ENCODE measurements around the gene ADAMTS10.
A peak's percentile ranks its signal among the peaks of the same experiment; 100 is the strongest.
"Not testable (repeated sequence)": the region's sequence is repeated elsewhere in the genome, so short reads cannot be mapped to it uniquely, and the experiment has no call there.

The ADAMTS10 gene

DNA sequence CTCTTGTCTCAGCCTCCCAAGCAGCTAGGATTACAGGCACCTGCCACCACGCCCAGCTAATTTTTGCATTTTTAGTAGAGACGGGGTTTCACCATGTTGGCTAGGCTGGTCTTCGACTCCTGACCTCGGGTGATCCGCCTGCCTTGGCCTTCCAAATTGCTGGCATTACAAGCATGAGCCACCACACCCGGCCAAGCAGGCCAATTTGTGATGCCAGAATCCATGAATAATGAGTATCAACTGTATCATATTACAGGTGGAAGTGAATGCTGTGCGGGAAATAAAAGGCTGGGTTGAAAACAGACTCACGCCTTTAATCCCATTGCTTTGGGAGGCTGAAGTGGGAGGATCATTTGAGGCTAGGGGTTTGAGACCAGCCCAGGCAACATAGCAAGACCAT, 16.3 kb upstream of the ADAMTS10 start:
- no peak for DNase-seq

DNA sequence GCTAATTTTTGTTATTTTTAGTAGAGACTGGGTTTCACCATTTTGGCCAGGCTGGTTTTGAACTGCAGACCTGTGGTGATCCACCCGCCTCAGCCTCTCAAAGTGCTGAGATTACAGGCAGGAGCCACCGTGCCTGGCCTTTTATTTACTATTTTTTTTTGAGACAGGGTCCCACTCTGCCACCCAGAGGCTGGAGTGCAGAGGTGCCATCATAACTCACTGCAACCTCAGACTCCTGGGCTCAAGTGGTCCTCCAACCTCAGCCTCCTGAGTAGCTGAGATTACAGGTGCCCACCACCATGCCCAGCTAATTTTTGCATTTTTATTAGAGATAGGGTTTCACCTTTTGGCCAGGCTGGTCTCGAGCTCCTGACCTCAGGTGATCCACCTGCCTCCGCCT, 12.4 kb upstream of the ADAMTS10 start:
- peak; percentile 29 for DNase-seq

GRCh38 chr19:8618751-8619150, 8.2 kb upstream of the ADAMTS10 start:
- no peak for DNase-seq

DNA sequence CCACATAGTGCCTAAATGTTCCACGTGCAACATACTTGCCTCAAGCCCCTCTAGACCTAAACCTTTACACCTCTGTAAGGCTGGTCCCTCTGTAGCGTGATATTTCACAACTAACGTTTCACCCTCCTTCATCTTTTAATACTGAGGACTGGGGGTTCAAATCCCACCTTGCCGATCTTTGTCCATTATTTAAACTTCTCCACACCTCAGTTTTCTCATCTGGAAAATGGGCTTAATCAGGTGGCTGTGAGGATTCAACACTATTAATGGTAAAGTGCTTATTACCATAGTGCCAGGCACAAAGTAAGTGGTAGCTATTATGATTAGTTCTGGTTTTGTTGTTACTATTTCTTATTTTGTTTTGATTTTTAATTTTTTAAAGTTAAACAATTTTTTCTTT, 7.5 kb upstream of the ADAMTS10 start:
- DNase-seq = no peak

- DNase-seq = not testable (repeated sequence)
Measured at GRCh38 chr19:8617325-8617724, 6.8 kb upstream of the ADAMTS10 start.

- no peak for DNase-seq
Measured at GRCh38 chr19:8616861-8617260, 6.3 kb upstream of the ADAMTS10 start.

DNA sequence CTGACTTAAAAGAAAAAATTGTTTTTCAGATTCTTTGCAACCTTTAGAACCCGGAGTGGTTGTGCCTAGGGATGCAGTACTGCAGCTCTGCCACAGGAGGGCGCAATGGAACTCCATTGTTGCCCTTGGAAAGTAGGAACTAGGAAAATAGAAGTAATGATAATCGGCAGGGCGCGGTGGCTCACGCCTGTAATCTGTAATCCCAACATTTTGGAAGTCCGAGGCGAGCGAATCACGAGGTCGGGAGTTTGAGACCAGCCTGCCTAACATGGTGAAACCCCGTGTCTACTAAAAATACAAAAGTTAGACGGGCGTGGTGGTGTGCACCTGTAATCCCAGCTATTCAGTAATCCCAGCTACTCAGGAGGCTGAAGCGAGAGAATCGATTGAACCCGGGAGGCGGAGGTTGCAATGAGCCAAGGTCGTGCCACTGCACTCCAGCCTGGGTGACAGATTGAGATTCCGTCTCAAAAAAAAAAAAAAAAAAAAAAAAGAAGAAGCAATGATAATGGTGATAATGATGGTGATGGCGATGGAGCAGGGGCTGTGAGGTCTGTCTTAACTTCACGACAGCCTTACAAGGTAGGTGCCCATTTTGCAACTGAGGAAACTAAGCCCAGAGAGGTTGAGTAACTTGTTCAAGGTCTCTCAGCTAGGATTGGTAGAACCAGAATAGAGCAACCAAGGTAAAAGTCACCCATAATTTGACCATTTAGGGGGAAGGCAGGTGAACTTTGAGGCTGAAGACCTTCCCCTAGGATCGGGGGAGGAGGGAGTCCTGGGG, 5.5 kb upstream of the ADAMTS10 start:
- DNase-seq = peak; percentile 72

DNA sequence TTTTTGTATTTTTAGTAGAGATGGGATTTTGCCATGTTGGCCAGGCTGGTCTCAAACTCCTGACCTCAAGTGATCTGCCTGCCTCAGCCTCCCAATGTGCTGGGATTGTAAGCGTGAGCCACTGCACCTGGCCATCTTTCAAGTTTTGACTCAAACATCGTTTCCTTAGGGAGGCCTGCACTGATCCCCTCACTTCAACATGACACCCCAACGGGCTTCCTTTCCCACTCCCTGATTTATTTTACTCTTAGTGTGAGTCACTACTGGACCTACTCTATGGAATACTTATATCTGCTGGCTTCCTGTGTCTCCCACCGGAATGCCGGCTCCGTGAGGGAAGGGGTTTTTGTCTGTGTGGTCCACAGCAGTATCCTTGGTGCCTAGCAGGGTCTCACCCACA, 4.5 kb upstream of the ADAMTS10 start:
- DNase-seq = peak; percentile 42

- DNase-seq = no peak
Measured at GRCh38 chr19:8614455-8614854, 3.9 kb upstream of the ADAMTS10 start.

DNA sequence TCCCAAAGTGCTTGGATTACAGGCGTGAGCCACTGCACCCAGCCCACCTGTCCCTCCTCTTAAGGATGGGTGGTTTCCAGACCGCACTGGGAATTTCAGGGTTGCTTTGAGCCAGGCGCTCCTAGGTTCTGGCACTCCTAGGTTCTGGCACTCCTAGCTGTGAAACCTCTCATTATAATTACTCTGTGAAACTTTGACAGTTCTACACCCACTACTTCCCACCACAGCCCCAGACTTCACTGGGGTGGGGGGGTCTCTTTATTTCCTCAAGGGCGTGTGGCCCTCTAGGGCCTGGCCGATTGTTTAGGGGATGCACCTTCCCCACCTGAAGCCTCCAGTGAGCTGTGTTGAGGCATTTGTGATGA, 2.3 kb upstream of the ADAMTS10 start:
- DNase-seq = no peak

GRCh38 chr19:8611877-8612806, 1.6 kb upstream of the ADAMTS10 start:
- peak; percentile 96 for DNase-seq

DNA sequence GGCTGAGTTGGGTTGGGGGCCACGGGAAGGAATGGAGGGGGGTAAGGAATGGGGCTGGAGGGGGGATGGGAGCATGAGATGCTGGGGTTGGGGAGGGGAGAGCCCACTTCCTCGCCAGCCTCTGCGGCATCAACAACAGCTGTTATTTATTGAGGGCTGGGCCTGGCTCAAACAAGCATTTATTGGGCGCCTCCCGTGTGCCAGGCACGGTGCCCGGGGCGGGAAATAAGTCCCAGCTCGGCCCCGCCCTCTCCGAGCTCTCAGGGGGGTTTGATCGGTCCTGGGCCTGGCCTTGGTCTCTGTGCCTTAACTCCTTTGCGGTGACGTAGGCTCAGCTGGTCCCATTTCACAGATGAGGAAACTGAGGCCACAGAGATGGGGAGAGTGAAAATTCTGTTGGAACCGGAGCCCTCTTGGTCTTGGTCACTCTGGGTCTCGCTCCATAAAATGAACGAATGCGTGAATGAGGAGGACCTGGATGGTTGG, 919 bp upstream of the ADAMTS10 start:
- DNase-seq = peak; percentile 73

DNA sequence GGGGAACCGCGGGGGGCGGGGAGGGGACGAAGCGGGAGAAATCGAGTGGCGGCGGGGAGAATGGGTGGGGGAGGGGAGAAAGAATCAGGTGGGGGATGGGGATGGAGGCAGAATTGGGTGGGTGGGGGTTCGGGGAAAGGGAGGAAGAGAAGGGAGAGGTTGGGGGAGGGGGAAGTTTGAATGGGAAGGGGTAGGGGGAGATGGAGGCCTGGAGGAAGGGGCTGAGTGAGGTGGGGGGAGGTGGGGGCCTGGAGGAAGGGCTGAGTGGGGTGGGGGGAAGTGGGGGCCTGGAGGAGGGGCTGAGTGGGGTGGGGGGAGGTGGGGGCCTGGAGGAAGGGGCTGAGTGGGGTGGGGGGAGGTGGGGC, 403 bp upstream of the ADAMTS10 start:
- no peak for DNase-seq

DNA sequence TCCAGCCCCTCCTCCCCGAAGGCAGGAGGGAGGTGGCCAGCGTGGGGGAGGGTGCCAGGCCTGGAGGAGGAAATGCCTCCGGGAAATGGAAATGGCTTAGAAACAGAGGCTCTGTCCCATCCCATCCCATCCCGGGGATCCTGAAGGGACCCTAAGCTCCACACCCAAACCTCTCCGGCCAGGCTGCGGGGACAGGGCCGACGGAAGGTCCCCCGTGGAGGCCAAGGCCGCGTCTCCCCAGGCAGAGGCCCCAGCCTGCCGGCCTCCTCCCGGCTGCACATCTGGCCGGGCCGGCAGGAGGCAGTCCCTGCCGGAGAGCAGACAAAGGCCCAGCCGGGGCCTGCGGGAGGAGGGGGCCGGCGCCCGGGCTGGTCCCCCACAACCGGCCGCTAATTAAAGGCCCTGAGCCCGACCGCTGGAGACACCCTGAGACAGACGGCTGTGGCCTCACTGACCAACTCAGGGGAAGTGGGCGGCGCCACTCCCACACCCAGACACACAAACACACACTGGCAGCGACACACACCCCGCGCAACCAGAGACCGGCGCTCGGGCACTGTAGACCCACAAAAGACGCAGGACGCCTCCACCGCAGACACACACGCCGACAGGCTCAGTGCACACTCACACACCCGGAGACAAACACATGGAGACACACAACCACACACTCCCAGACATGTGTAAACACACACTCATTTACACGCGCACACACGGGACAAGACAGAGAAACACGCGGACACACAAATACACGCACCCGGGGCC, 1.1 kb downstream of the ADAMTS10 start:
- peak; percentile 74 for DNase-seq

DNA sequence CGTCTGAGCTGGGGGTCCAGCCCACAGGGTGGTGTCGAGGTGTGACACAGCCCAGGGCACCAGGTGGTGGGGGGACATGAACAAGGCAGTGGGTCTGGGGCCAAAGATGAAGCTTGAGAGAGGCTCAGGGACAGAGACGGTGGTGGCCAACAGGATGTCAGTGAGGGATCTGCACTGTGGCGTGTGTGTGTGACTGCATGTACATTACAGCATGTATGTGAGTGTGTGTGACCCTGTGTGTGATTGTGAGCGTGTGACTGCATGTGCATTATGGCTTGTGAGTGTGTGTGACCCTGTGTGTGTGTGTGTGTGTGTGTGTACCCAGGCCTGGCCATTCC, 1.6 kb downstream of the ADAMTS10 start:
- DNase-seq = no peak

GRCh38 chr19:8607386-8607785, 3.1 kb downstream of the ADAMTS10 start:
- DNase-seq = peak; percentile 92

- no peak for DNase-seq
Measured at GRCh38 chr19:8605514-8605913, 5.0 kb downstream of the ADAMTS10 start.

- DNase-seq = no peak
Measured at GRCh38 chr19:8601796-8602195, 8.7 kb downstream of the ADAMTS10 start.

DNA sequence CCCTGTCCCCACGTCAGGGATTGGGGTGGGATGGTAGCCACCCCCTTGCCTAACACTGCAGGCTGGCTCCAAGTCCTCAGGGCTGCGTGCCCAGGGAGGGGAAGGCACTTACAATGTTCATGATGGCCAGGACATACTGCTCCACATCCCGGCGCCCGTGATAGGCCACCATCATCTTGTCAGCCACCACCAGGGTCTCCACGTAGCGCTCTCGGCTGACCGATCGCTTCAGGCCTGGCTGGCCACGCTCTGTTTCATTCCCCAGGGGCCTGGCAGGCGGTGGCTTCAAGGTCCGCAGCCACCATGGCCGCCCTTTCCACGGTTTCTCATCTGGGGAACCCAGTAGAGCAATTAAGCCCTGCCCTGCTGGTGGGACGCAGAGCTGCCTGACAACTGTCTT, 9.7 kb downstream of the ADAMTS10 start:
- no peak for DNase-seq

GRCh38 chr19:8600064-8600463, 10.5 kb downstream of the ADAMTS10 start:
- DNase-seq = no peak

DNA sequence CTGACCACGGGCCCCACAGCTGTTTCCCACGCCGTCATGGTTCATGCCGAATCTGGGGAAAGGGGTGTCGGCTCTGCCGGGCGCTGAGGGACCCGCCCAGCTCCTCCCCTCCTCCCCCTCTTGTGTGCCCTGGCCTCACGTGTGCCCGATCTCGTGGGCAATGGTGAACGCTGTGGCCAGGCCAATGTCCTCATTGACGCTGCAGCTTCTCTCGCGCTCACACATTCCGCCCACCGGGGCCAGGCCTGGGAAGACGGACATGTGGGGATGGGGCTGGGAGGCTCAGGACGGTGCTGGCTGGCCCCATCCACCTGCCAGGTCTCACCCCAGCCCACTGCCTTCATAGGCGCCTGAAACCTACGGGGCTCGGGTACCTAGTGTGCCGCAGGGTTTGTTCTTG, 14.3 kb downstream of the ADAMTS10 start:
- DNase-seq = no peak

DNA sequence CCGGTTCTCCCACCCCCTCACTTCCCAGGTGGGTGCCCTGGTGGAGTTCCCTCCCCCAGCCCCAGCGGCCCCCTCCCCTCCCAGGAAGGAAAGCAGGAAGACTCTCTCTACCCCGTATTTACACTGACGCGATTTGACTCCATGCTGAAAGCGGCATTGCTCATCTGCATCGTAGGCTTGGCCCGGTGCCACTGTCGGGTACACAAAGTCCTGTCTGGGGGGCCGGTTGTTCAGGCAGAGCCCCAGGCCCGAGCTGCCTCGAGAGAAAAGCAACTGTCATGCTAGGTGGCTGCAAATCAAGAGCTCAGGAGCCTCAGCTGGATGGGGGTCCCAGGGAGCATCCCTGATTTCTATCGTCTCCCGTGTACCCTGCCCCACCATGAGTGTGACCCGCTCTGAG, 14.9 kb downstream of the ADAMTS10 start:
- DNase-seq = no peak

DNA sequence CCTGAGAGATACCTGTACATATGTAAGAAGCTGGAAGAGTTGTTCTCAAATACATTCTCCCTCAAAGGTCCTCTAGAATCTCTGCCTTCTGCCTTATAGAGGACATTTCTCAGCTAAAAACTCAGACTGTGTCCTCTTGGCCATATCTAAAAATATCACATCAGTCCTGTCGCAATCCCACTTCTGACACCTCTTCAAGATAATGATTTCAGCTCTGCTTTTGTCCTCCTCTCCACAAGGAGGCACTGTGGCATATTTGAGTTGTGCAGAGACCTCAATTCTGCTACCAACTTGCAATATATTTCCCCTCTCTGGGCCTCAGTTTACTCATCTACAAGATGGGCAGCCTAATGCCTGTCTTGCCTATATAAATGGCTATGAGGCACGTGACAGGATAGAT, 16.6 kb downstream of the ADAMTS10 start:
- peak; percentile 25 for DNase-seq
